ENCODE data around the gene RPS29.

- TF ChIP-seq CTCF (IDR thresholded peaks at IDR 0.05) (no peak), POLR2AphosphoS5 (IDR thresholded peaks at IDR 0.05) (no peak)
Observed at GRCh38 chr14:49621114-49621881, 35.1 kb upstream of the RPS29 start.

Measured in suprapubic skin (tissue), 3 donors.